H54 (cell line): ENCODE measurements around the gene PIGP.
"Not testable (repeated sequence)": the region's sequence is repeated elsewhere in the genome, so short reads cannot be mapped to it uniquely, and the experiment has no call there.

ENCODE experiments used
- DNase-seq: peaks from one replicate; pipeline ENCODE4 v3.0.0; 2011; ENCODE audit warnings: low spot score, mixed read lengths; ENCODE audit not compliant: insufficient read length
- FAIRE-seq: peaks from 3 replicates; lab custom pipeline; 2011; peaks lifted over from hg19 to GRCh38; lab: Jason Lieb, UNC
- POLR2A ChIP-seq: IDR thresholded peaks from 2 replicates; pipeline ENCODE4 v1.6.1; 2011; ENCODE audit warnings: low read depth, mild to moderate bottlenecking, low read length

The PIGP gene

DNA sequence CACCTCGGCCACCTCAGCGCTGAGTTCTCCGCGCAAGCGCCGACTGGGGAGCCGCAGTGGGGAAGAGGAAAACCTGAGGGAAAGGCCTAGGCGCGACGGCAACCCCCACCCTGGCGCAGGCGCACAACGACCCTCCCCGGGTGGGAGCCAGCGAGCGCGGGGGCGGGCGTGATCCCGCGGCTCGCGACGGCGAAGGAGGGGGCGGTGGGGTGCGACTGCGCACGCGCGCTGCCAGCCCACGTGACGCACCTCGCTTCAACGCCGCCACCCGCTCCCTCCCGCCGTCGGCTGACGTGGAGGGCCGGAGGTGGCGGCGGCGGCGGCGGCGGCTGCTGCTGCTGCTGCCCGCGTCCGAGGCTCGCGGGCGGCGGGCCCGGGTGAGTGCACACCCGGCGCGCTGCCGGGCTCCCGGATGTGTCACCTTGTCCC lies at the start of gene PIGP, which contains the start of gene TTC3:
TSS of gene PIGP (minus strand) at position 84 of the 429 bp plus-strand sequence. CDS start 556 bp downstream, outside the sequence.
TSS of gene TTC3 (plus strand) at position 267 of the 429 bp plus-strand sequence. CDS start 14,004 bp downstream, outside the sequence.
- FAIRE-seq (no peak), DNase-seq (peak; percentile 95)
- peak; percentile 77 for TF ChIP-seq POLR2A

DNA sequence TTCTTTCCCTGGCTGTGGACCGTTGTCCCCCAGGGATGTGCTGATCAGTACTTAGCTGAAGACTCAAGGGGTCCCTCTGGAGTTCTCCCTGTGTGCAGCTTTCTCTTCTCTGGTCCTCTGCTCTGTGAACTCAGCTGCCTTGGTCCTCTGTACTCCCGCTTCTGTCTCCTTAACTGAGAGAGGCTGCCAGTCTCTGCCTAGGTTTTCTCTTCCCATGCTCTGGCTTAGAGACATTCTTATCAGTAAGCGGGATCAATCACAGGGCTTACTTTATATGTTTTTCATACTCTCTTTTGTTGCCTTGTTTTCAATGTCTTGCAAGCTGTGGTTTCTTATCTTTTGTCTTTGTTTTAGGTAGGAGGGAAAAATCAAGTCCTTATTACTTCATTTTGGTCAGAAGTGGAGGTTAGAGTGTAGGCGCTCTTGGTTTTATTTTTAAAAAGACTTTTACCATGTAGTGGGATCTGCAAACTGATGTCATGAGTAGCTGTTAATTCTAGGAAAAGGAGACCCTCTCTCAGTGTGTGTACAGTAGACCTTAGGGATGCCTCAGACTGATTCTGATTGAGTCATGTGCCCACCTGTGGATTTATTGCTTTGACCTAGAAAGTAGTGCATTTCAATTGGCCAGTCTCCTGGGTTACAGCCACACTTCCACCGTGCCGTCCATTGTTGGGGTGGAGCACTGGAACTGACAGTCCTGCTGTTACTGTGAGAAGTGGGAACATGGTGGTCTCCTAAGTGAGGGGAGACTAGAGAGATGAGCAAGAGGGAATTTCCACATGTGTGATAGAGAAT lies 46.7 kb upstream of the PIGP start:
- peak; percentile 16 for DNase-seq
- FAIRE-seq = peak; percentile 66
- TF ChIP-seq POLR2A = no peak

DNA sequence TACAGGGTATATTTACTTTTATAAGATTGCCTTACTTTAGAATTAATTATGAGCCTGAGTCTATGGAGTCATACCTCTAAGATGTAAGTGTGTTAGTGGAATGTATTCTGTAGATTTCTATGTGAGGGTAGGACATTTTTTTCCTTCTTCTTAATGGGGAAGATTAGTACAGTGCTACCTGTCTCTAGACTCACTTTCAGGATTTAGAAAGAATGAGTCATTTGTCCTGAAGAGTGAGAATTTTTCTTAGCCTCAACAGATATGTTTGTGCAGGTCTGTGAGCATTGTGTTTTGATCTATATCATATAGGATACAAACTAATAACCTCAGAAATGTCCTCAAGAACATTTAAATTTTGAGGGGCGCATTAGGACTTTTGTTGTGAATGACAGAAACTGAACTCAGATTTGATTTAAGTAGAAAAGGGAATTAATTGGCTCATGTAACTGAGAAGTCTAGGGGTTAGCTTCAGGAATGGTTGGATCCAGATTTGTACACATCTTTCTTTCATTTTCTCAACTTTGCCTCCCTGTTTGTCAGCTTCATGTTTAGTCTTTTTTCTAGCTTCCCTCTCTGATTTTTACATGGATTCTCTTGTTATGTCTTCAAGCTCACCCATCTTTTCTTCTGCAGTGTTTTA lies 45.4 kb upstream of the PIGP start:
- TF ChIP-seq POLR2A = no peak
- no peak for DNase-seq
- peak; percentile 66 for FAIRE-seq

DNA sequence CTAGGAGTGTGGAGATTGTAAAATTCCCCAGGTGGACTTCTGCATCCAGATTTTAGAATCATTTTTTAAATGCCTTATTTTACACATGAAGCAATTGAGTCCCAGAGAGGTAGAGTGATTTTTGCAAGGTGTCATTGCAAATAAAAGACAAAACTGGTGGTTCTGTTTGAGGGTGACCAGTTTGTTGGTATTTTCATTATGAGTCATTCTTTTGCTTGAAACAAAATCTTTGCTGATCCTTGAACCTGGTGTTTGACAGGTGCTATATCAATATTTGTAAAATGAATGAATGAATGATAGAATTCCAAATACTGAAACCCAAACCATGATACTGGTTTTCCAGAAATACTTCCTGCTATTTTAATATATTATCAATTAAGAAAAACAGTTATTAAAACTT lies 44.3 kb upstream of the PIGP start:
- TF ChIP-seq POLR2A = no peak
- DNase-seq = no peak
- no peak for FAIRE-seq

DNA sequence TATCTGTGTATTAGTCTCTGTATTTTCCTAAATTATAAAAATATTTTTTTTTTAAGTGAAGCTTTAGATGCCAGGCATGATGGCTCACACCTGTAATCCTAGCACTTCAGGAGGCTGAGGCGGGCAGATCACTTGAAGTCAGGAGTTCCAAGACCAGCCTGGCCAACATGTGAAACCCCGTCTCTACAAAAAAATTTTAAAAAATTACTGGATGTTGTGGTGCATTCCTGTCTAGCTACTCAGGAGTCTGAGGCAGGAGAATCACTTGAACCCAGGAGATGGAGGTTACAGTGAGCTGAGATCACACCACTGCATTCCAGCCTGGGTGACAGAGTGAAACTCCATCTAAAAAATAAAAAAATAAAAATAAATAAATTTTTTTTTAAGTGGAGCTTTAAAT lies 43.6 kb upstream of the PIGP start:
- not testable (repeated sequence) for FAIRE-seq, DNase-seq

DNA sequence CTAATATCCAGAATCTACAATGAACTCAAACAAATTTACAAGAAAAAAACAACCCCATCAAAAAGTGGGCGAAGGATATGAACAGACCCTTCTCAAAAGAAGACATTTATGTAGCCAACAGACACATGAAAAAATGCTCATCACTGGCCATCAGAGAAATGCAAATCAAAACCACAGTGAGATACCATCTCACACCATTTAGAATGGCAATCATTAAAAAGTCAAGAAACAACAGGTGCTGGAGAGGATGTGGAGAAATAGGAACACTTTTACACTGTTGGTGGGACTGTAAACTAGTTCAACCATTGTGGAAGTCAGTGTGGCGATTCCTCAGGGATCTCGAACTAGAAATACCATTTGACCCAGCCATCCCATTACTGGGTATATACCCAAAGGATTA lies 41.4 kb upstream of the PIGP start:
- DNase-seq, FAIRE-seq: not testable (repeated sequence)

DNA sequence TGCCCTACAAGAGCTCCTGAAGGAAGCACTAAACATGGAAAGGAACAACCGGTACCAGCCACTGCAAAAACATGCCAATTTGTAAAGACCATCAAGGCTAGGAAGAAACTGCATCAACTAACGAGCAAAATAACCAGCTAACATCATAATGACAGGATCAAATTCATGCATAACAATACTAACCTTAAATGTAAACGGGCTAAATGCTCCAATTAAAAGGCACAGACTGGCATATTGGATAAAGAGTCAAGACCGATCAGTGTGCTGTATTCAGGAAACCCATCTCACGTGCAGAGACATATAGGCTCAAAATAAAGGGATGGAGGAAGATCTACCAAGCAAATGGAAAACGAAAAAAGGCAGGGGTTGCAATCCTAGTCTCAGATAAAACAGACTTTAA lies 38.2 kb upstream of the PIGP start:
- FAIRE-seq, DNase-seq: not testable (repeated sequence)

DNA sequence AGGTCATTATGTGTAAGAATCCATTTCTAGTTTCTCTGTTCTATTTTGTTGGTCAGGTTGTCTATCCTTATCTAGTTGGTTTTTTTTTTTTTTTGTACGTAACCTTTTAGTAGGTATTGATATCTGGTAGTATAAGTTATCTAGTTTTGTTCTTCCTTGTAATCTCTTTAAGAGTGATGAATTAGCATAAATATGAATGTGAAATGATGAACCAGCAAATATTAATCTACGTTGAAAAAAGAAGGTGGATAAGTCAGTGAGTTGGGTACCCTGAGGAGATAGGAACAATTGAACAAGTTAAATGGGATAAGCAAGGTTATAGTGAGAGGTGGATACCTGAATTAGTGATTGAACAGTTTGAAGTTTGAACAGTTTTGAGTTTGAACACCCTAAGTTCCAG lies 34.1 kb upstream of the PIGP start:
- no peak for TF ChIP-seq POLR2A
- DNase-seq (no peak), FAIRE-seq (no peak)

DNA sequence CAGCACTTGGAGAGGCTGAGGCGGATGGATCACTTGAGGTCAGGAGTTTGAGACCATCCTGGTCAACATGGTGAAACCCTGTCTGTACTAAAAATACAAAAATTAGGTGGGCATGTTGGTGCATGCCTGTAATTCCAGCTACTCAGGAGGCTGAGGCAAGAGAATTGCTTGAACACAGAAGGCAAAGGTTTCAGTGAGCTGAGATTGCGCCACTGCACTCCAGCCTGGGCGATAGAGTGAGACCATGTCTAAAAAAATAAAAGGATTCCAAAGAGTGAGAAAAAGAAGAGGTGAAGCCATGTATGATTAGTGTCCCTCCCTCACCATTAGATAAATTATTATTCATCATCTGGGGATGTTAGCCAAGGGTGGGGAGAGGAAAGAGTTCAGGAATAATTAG lies 29.9 kb upstream of the PIGP start:
- DNase-seq, FAIRE-seq: not testable (repeated sequence)

DNA sequence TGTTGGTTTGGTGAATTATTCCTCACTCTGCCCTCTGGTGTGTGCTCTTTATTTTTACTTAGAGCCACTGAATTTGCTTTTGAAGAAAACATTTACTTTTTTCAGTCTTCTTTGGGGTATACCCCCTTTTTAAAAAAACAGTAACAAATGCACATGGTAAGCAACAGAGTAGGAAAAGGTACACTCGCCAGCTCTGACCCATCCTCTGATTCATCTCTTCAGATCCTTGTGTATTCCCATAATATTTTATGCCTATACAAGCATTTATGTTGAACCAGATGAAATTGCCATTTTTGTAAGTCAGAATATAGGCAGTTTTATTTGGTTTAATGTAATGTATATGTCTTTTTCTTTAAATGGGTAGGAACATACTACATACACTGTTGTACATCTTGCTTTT lies 28.5 kb upstream of the PIGP start:
- FAIRE-seq = no peak
- TF ChIP-seq POLR2A = no peak
- no peak for DNase-seq

DNA sequence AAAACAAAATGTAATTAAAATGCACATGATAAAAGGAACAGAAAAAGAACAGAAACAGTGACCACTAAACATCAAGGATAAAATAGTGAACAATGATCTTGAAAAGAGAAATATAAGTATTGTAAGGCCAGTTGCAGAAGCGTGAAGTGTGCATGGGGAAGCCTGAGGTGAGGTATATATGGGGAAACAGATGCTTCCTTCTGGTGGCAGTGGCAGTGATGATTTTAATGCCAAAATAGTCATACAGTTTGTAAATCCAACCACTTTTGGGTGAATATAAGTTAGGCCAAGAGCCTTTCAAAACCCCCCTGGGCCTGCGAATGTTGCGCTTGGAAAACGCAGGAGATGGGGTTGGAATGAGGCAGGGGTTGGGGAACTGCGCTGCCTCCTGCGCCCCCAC lies 27.4 kb upstream of the PIGP start:
- no peak for FAIRE-seq
- no peak for DNase-seq
- TF ChIP-seq POLR2A = no peak

DNA sequence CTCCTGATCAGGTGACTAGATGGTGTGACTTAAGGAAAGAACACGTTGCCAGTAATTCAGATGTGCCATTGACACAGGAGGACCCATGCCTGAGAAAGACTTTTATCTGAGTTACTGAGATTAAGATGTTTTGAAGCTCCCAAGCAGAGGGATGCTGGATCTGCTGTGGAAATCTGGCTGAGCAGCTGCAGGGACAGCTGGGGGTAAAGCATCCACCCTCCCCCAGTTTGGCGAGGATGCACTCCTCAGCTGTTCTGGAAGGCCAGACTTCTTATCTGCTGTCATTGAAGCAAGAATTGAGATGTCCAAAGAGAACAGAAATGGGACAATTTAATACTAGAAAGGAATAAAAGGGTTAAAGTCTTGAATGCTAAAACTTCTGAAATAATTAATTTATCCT lies 25.9 kb upstream of the PIGP start:
- no peak for FAIRE-seq
- no peak for DNase-seq

DNA sequence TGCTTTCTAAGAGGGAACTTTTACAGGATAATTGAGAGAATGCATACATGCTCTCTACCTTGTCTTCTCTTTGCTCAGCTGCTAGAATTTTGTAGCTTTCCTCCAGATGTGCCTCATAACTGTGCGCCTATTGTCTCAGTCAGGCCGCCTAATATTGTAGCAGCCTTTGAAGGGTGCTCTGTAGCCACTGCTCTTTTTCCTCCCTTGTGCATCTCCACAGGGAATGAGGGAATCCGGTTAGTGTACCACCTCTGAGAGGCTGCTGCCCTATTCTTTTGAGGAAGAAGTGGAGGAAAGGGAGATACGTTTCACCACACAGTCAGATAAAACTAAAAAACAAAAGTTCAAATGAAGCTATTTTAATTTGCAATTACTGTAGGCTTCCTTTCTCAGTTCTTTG lies 22.9 kb upstream of the PIGP start:
- FAIRE-seq (no peak), DNase-seq (no peak)
- no peak for TF ChIP-seq POLR2A

More for the DNA sequence above, 25.9 kb upstream of the PIGP start:
- TF ChIP-seq POLR2A = no peak

DNA sequence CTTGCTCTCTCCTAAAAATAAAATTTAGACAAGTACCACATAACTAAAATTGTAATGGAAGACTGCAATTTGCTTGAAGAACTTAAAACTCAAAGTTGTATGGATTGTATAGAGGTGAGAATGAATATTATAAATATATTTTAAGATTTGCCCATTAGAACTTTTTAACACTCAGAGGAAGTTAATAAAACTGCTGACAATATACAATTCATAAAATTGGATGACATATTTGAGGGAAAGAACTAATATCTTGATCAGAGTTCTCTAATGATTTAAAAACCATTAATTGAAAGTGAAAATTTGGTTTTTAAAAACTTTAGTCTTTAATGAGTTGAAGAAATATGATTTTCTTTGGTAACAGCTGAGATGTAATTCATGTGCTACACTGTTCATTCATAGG lies 21.1 kb upstream of the PIGP start:
- no peak for TF ChIP-seq POLR2A
- no peak for FAIRE-seq
- DNase-seq = no peak
